Neuronal stem cell (in vitro differentiated cells): Measurements from ENCODE around the gene AURKB.
"Not testable (repeated sequence)": the region's sequence is repeated elsewhere in the genome, so short reads cannot be mapped to it uniquely, and the experiment has no call there.

Experiments
- DNase-seq: peaks from one replicate; pipeline ENCODE4 v3.0.0-alpha.2; 2013; ENCODE audit warnings: low spot score
- H2AFZ ChIP-seq: one replicate; pipeline ENCODE4 v1.6.1; 2013; ENCODE audit warnings: mild to moderate bottlenecking, low read length, inconsistent platforms
- H2AK5ac ChIP-seq: 2 replicates; pipeline ENCODE4 v1.6.1; 2013; ENCODE audit warnings: low read depth, mild to moderate bottlenecking, inconsistent platforms, low read length, moderate library complexity, mixed read lengths
- H2BK120ac ChIP-seq: 2 replicates; pipeline ENCODE4 v1.6.1; 2013; ENCODE audit warnings: low read depth, mild to moderate bottlenecking, inconsistent platforms, low read length, moderate library complexity, mixed read lengths
- H2BK12ac ChIP-seq: one replicate; pipeline ENCODE4 v1.6.1; 2013; ENCODE audit warnings: low read length, inconsistent platforms
- H2BK15ac ChIP-seq: 2 replicates; pipeline ENCODE4 v1.6.1; 2013; ENCODE audit warnings: mild to moderate bottlenecking, low read length, inconsistent platforms, mixed read lengths
- H2BK5ac ChIP-seq: one replicate; pipeline ENCODE4 v1.6.1; 2013; ENCODE audit warnings: inconsistent platforms, mild to moderate bottlenecking, low read length, moderate library complexity
- H3K14ac ChIP-seq: one replicate; pipeline ENCODE4 v1.6.1; 2013; ENCODE audit warnings: low read length, inconsistent platforms
- H3K18ac ChIP-seq: 2 replicates; pipeline ENCODE4 v1.6.1; 2013; ENCODE audit warnings: low read length, inconsistent platforms
- H3K23ac ChIP-seq: 2 replicates; pipeline ENCODE4 v1.6.1; 2013; ENCODE audit warnings: low read depth, mild to moderate bottlenecking, mixed read lengths, low read length, inconsistent platforms; ENCODE audit not compliant: poor library complexity
- H3K27ac ChIP-seq: replicated peaks from 3 replicates; pipeline ENCODE4 v1.5.1; 2013; ENCODE audit warnings: low read length, inconsistent platforms
- H3K27me3 ChIP-seq, 3 experiments: 2 replicates each; pipeline ENCODE4 v1.6.1; 2013; ENCODE audit warnings: low read length in 3 of 3, mild to moderate bottlenecking in 2 of 3, inconsistent platforms in 1 of 3, low read depth in 1 of 3, mixed read lengths in 1 of 3, moderate library complexity in 1 of 3; ENCODE audit not compliant: control insufficient read depth in 3 of 3, insufficient read depth in 3 of 3
- H3K36me3 ChIP-seq, 2 donors: replicated peaks in 1 of 2; 2 replicates each; pipeline ENCODE4 v1.6.1; 2013; ENCODE audit warnings: low read length in 2 of 2; ENCODE audit not compliant: control insufficient read depth in 2 of 2, insufficient read depth in 2 of 2
- H3K4ac ChIP-seq: 2 replicates; pipeline ENCODE4 v1.6.1; 2013; ENCODE audit warnings: inconsistent platforms, mild to moderate bottlenecking, low read length, moderate library complexity
- H3K4me1 ChIP-seq, 2 donors: 1 replicate in 1 of 2; 2 replicates in 1 of 2; pipeline ENCODE4 v1.6.1; 2013; ENCODE audit warnings: low read length in 2 of 2, low read depth in 1 of 2; ENCODE audit not compliant: control insufficient read depth in 2 of 2, insufficient read depth in 1 of 2
- H3K4me2 ChIP-seq: one replicate; pipeline ENCODE4 v1.6.1; 2013; ENCODE audit warnings: mild to moderate bottlenecking, low read length, inconsistent platforms; ENCODE audit not compliant: insufficient read depth, poor library complexity, severe bottlenecking
- H3K4me3 ChIP-seq, 2 donors: 2 replicates each; pipeline ENCODE4 v1.5.1; 2013; ENCODE audit warnings: low read length in 2 of 2, mild to moderate bottlenecking in 2 of 2, inconsistent platforms in 1 of 2, moderate library complexity in 1 of 2
- H3K79me1 ChIP-seq: one replicate; pipeline ENCODE4 v1.6.1; 2013; ENCODE audit warnings: low read depth, mild to moderate bottlenecking, inconsistent platforms, low read length, moderate library complexity
- H3K9ac ChIP-seq: one replicate; pipeline ENCODE4 v1.6.1; 2013; ENCODE audit warnings: mild to moderate bottlenecking, low read depth, low read length, inconsistent platforms; ENCODE audit not compliant: poor library complexity
- H3K9me3 ChIP-seq, 2 donors: replicated peaks in 1 of 2; 2 replicates each; pipeline versions ENCODE3 to v1.6.1; 2013; ENCODE audit warnings: low read length in 2 of 2, mild to moderate bottlenecking in 2 of 2, inconsistent platforms in 1 of 2, low read depth in 1 of 2, mixed read lengths in 1 of 2, moderate library complexity in 1 of 2; ENCODE audit not compliant: control insufficient read depth in 2 of 2, insufficient read depth in 1 of 2
- H4K8ac ChIP-seq: one replicate; pipeline ENCODE4 v1.6.1; 2013; ENCODE audit warnings: low read depth, mild to moderate bottlenecking, inconsistent platforms, low read length, moderate library complexity
- H4K91ac ChIP-seq: one replicate; pipeline ENCODE4 v1.6.1; 2013; ENCODE audit warnings: low read length, low read depth, mild to moderate bottlenecking, inconsistent platforms; ENCODE audit not compliant: poor library complexity
- WGBS, 2 donors: extraction: QIAGEN DNeasy Blood & Tissue Kit; methylation state at CpG; one replicate each; pipeline ENCODE4 v1.1.7; 2013; ENCODE audit warnings: missing lambda C conversion rate in 2 of 2, mixed read lengths in 1 of 2; ENCODE audit not compliant: insufficient read length in 2 of 2, insufficient replicate concordance in 1 of 2; ENCODE audit errors: extremely low coverage in 2 of 2; 5-methylcytosine and 5-hydroxymethylcytosine counted together

Gene AURKB

GRCh38 chr17:8255499-8255898, 45.1 kb upstream of the AURKB start:
- Histone ChIP-seq H2BK5ac (no peak overlapping the region), H3K4ac (no peak overlapping the region), H3K9me3 (no peaks in the 10 kb centered on the region), H4K91ac (no peak overlapping the region), H3K79me1 (peaks cover 6% of the 10 kb centered on the region), H3K36me3 (peaks cover 36 to 75% of the 10 kb centered on the region in 2 donors), H3K4me1 (no peaks in the 10 kb centered on the region), H3K9ac (peak overlapping the region; percentile 18), H3K4me3 (no peak overlapping the region), H2BK12ac (no peak overlapping the region), H2AFZ (no peak overlapping the region), H3K4me2 (no peak overlapping the region), H3K27me3 (no peaks in the 10 kb centered on the region), H2BK15ac (no peak overlapping the region), H3K14ac (no peak overlapping the region), H2BK120ac (no peak overlapping the region), H4K8ac (no peak overlapping the region), H3K18ac (no peak overlapping the region), H3K23ac (no peak overlapping the region), H2AK5ac (no peak overlapping the region), H3K27ac (no peak overlapping the region)
- DNase-seq, result no peak
- WGBS, 2 donors, result no CpG with 5 or more reads among the region's 9 CpGs

GRCh38 chr17:8254881-8255280, 44.5 kb upstream of the AURKB start:
- H3K27ac ChIP-seq, result no peak overlapping the region
- no peaks in the 10 kb centered on the region for H3K27me3 ChIP-seq
- H2AK5ac ChIP-seq, result no peak overlapping the region
- no peak for DNase-seq
- peaks cover 3 to 4% of the 10 kb centered on the region in 2 donors for H3K4me1 ChIP-seq
- H2BK12ac ChIP-seq, result no peak overlapping the region
- H3K36me3 ChIP-seq, result peaks cover 33 to 68% of the 10 kb centered on the region in 2 donors
- H3K4ac ChIP-seq, result no peak overlapping the region
- no CpG with 5 or more reads among the region's 11 CpGs for WGBS, 2 donors
- H2BK120ac ChIP-seq, result no peak overlapping the region
- no peaks in the 10 kb centered on the region for H3K9me3 ChIP-seq
- H3K79me1 ChIP-seq, result peaks cover 8% of the 10 kb centered on the region
- no peak overlapping the region for H3K14ac ChIP-seq
- H3K9ac ChIP-seq, result no peak overlapping the region
- H4K8ac ChIP-seq, result no peak overlapping the region
- no peak overlapping the region for H2BK15ac ChIP-seq
- no peak overlapping the region for H4K91ac ChIP-seq
- no peak overlapping the region for H3K23ac ChIP-seq
- no peak overlapping the region for H3K4me2 ChIP-seq
- H2BK5ac ChIP-seq, result no peak overlapping the region
- no peak overlapping the region for H2AFZ ChIP-seq
- no peak overlapping the region for H3K18ac ChIP-seq
- H3K4me3 ChIP-seq, result no peak overlapping the region

- Histone ChIP-seq H2AFZ (no peak overlapping the region), H2BK12ac (no peak overlapping the region), H3K9me3 (no peaks in the 10 kb centered on the region), H2BK5ac (no peak overlapping the region), H3K4ac (no peak overlapping the region), H4K91ac (no peak overlapping the region), H3K4me1 (peaks cover 4% of the 10 kb centered on the region in 2 donors), H3K18ac (no peak overlapping the region), H3K14ac (no peak overlapping the region), H3K27me3 (no peaks in the 10 kb centered on the region), H3K23ac (no peak overlapping the region), H3K79me1 (peaks cover 8% of the 10 kb centered on the region), H3K27ac (no peak overlapping the region), H3K4me3 (peak overlapping the region in 1 of 2 donors; percentile 38), H3K9ac (no peak overlapping the region), H2BK120ac (no peak overlapping the region), H3K4me2 (no peak overlapping the region), H2AK5ac (no peak overlapping the region), H4K8ac (no peak overlapping the region), H3K36me3 (peaks cover 33 to 58% of the 10 kb centered on the region in 2 donors), H2BK15ac (no peak overlapping the region)
- DNase-seq, result no peak
- no CpG with 5 or more reads among the region's 8 CpGs for WGBS, 2 donors
These were observed 43.4 kb upstream of the AURKB start for GRCh38 chr17:8253801-8254200.

- not testable (repeated sequence) for H3K9me3 ChIP-seq, H3K79me1 ChIP-seq, H3K18ac ChIP-seq, H4K91ac ChIP-seq, H3K4me3 ChIP-seq, H3K23ac ChIP-seq, H3K9ac ChIP-seq, H3K4me2 ChIP-seq, H3K4me1 ChIP-seq, H2BK120ac ChIP-seq, H2AFZ ChIP-seq, H3K27ac ChIP-seq, H2BK5ac ChIP-seq, H2AK5ac ChIP-seq, H2BK12ac ChIP-seq, H3K27me3 ChIP-seq, H3K14ac ChIP-seq, DNase-seq, H2BK15ac ChIP-seq, H3K4ac ChIP-seq, H4K8ac ChIP-seq
- WGBS, 2 donors, result no CpG with 5 or more reads among the region's 2 CpGs
- H3K36me3 ChIP-seq, result peaks cover 21 to 38% of the 10 kb centered on the region in 2 donors
These were observed 41.0 kb upstream of the AURKB start for GRCh38 chr17:8251411-8251810.
